CD4-positive, alpha-beta T cell treated with Interleukin-17A for 1 hour (primary cell): ENCODE results near the gene RHCG.

Experiments
- DNase-seq: peaks from one replicate; pipeline ENCODE4 v3.0.0-alpha.2; 2020

RHCG gene

DNA sequence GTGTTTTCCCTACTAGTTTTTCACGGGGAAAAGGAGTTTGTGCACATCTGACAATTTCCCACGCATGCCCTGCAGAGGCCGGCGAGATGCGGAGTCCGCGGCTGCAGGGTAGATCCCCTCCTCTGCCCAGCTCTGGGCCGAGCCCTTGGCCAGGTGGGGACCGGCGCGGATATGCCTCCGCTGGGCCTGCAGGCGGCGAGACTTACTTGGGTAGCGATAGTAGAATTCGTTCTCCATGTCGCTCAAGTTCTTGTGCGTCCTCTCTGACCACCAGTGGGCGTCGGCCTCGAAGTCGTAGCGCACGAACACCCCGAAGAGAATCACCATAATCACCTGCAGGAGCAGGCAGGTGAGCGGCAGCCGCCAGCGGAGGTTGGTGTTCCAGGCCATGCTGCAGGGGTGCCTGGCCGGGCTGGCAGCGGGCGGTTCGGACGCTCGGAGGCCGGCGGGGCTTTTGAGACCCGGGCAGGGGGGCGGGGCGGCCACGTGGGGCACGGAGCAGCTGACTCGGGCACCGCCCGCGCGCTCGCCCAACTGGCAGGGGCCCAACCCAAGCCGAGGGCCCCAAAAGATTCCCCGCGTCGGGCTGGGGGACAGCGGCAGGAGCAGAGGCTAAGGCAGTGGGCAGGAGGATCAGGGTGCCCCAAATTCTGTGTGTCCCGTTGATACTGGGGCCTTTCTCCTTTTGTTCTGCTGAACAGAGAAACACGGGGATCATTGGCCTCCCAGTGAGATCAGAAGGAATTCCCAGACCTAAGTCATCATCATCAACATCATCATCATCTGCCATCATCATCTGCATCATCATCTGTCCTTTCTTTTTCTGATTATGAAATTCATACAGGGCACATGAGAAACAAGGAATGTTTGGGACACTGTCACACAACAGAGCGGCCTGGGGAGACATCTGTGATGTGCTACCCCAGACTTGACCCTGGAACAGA is at the start of gene RHCG:
Gene RHCG (minus strand): TSS at position 429 of the 944 bp plus-strand sequence. CDS start 39 bp downstream, at position 390.
- DNase-seq, result no peak

DNA sequence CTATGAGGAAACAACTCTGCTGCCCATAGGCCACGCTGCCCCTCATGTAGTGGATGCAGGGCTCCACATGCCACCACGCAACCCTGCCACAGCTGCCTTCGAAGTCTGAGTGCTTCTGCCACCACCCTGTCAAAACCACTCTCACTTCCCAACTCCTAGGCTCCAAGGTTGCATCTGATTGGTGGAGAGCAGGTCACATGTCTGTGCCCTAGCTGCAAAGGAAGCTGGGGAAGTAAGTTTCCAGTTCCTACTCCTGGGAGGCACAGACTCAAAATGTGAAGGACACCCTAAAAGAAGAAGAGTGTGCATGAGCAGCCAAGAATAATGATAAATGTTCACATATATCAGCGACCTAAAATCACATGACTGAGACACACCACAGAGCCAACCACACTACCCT is 47.0 kb upstream of the RHCG start:
- DNase-seq, result no peak

DNA sequence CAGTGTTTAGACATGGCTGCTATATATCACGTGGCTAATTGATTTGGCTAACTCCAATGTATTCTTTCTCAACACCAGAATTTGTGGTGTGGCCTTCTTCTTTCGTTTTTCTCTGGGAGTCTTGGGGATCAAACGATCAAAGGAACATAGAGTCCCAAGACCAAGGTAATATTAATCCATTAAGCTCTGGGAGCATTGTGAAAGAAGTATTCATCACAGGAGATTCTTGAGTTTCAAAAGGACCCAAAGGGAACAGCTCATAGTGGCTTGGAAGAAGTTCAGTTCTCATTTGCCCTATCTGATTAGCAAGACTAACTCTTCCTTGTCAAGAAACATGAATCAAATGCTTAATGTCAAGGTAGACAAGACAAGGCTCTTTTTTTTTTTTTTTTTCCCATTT is 46.0 kb upstream of the RHCG start:
- no peak for DNase-seq

DNA sequence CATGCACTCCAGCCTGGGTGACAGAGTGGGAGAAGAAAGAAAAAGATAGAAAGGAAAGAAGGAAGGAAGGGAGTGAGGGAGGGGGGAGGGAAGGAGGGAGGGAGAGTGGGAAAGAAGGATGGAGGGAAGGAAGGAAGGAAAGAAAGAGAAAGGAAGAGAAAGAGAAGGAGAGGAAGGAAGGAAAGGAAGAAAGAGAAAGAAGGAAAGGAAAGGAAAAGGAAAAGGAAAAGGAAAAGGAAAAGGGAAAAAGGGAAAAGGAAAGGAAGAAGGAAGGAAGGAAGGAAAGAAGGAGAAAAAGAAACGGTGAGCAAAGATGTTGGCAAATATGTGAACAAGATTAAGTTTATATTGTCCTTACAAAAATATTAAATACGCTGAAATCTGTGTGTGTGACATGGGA is 42.6 kb upstream of the RHCG start:
- no peak for DNase-seq

DNA sequence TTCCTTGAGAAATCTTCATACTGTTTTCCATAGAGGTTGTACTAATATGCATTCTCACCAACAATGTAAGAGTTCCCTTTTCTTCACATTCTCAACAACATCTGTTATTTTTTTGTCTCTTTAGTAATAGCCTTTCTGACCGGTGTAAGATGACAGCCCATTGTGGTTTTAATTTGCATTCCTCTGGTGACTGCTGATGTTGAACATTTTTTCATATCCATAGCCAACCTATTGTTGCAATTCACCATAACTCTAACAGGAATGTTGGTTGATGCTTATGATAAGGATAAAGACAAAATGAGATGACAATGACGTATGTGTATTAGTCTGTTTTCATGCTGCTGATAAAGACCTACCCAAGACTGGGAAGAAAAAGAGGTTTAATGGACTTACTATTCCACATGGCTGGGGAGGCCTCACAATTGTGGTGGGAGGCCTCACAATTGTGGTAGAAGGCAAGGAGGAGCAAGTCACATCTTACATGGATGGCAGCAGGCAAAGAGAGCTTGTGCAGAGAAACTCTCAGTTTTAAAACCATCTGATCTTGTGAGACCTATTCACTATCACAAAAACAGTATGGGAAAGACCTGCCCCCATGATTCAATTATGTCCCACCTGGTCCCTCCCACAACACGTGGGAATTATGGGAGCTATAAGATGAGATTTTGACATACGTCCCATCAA is 37.6 kb upstream of the RHCG start:
- no peak for DNase-seq

DNA sequence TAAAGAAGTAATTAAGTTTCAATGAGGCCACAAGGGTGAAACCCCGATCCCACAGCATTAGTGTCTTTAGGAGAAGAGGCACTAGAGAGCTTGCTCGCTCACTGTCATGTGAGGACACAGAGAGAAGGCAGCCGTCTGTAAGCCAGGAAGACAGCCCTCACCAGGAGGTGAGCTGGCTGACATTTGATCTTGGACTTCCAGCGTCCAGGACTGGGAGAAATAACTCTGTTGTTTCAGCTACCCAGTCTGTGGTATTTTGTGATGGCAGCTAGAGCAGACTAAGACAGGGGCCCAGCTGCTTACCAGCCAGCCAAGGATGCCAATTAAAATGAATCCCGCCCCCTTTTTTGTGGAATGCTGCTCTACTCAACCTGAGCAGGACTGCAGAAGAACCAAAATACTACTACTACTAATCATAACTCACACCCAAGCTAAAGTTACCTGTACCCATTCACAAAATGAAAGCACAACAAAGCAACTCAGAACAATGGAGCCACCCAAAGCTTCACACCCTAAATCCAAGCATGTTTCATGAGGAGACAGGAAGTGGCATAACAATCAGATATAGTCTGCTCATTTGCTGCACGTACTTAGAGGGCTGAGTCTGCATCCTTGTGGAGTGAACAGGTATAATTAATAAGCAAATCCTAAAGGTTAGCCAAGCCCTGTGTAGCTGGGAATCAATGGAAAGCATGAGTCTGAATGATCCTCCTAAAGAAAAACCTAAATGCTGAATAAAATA is 35.6 kb upstream of the RHCG start:
- DNase-seq, result no peak

DNA sequence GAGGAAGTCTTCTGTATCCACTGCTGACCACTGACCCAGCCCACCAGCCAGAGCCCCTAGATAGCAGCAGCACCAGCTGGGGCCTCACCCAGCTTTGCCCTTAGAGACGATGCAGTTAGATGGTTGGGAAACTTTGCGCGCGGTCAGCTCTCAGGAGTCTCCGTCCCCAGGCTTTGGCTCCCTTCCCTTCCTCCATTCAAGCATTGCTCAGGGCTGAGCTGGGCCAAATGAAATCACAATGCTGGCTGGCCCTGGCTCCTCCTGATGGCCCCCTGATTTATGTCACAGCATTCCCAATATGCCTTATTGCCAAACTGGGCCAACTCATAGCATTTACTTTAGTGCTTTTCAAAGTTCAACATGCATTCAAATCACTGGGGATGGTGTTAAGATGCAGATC is 34.6 kb upstream of the RHCG start:
- DNase-seq, result no peak

DNA sequence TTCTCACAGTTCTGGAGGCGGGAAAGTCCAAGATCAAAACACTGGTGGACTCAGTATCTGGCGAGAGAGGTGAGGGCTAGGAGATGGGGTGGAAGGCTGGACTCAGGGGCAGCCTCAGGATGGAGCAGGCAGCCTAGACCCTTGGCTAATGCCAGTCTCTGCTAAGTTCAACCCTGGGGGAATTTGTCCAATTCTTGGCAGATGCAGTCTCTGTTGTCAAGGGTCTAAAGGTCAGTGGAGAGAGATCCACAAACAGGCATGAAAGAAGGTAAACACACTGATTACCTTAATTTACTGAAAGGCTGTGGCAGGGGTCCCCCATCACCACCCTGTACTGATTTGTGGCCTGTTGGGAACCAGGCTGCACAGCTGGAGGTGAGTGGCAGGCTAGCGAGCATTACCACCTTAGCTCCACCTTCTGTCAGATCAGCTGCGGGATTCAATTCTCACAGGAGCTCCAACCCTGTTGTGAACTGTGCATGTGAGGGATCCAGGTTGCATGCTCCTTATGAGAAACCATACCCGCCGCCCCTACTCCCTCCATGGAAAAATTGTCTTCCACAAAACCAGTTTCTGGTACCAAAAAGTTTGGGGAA is 32.5 kb upstream of the RHCG start:
- no peak for DNase-seq

DNA sequence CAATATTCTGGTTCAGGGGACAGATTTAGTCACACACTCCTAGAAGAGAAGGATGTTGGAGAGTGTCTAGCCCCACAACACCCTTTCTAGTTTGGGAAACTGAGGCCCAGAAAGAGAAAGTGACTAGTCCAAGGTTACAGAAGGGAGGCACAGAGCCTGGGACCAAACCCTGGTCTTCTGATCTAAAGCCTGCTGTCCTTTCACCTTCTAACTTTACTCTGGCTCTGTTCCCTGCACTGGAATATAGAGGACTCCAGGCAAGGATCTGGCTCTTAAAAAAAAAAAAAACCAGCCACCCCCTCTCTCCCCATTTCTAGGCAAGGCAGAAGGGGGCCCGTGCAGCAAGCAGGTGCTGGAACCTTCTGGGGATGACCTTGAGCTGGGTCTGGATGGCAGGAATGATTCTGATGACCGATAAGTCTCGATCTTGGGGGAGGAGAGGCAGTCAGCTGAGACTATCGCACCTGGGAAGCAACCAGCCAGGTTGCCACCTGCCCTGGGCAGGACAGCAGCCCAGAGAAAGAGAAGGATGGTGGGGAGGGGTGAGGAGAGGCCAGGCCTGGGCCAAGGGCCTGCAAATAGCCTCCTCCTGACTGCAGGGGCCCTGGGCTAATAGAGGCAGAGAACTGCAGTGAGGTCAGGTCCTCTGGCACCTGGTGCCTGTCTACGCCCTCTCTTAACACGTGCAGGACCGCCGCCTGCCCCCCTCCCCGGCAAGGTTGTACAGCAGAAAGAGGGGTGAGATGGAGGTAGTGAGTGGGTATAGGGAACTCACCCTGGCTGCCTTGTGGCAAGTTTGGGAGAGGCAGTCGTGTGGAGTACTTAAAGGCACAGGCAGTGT is 30.4 kb upstream of the RHCG start:
- no peak for DNase-seq

DNA sequence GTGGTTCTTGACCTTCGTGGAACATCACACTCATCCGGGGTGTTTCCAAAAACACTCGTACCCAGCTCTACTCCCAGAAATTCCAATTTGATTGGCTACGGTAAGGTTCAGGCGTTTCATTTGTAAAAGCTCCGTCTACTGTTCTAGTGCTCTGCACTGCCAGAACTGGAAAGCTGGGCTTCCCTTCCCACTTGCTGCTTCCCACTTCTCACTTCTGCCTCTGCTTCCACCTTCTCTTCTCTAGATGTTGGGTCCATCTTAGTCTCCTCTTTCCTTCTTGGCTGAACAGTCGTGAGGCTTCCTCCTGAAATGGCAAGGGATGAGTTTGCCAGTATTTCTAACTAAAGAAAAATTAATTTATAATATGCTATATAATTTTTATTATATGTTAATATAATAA is 29.8 kb upstream of the RHCG start:
- DNase-seq, result no peak

DNA sequence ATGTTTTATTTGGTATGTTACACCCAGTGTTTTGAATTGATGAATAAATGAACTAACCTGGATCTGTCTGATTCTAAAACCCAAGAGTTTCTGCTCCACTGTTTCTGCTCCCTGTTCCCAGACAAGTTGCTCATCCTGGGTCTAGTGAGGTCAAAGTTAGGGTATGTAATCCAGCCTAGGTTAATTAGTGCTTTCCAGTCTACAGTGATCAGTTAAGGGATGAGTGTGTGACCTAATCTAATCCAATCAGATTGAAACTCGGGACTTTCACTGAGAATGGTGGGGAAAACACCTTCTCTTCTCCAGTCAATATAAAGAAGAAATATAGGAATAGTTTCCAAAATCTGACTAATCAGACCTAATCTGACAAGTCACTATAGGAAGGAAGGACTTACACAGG is 27.8 kb upstream of the RHCG start:
- DNase-seq, result no peak

DNA sequence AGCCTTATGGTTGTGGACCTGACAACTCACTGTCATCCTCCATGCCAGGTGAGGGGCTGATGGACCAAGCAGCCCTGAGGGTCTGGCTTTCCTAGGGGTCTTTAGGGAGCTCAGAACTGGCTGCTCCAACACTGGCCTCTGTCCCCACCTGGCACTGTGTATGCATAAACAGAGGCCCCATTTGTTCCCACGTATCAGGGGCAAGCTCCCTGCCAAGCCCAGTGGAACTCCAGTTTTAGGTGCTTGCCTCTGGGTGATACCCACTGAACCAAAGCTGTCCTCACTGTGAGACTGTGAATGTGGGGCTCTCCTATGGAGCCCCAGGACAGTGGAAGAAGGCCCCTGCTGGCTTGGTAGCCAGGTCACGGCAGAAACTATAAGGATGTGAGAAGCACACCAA is 26.7 kb upstream of the RHCG start:
- DNase-seq, result no peak

DNA sequence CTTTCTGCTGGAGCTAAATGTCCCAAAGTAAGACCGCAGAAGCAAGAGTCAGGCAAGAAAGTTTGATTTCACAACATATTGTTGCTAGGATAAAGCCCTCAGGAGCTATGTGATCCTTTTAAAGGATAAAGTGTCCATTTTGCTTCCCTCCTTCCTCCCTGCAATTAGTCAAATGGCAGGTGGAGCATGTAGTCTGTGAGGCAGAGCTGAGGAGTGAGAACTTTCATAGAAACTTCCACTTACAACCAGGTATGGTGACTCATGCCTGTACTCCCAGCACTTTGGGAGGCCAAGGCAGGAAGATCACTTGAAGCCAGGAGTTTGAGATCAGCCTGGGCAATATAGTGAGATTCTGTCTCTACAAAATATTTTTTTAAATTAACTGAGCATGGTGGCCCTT is 25.2 kb upstream of the RHCG start:
- DNase-seq, result no peak

DNA sequence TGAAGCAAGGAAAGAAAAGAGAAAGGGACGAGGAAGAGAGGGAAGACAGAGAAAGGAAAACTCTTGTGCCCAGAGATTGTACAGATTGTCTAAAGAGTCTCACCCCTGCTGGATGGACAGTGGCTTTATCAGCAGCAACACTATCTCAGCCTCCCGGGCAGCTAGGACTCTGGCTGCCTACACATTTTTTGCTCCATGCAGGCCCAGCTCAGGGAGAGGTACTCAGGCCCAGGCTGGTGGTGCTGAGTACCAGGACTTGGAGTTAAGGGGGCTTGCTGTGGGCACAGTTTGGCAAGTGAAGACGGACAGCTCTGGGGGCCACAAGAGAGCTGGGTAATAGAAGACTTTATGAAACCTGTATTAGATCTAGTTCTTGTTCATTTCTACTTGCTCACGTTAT is 19.1 kb upstream of the RHCG start:
- no peak for DNase-seq

DNA sequence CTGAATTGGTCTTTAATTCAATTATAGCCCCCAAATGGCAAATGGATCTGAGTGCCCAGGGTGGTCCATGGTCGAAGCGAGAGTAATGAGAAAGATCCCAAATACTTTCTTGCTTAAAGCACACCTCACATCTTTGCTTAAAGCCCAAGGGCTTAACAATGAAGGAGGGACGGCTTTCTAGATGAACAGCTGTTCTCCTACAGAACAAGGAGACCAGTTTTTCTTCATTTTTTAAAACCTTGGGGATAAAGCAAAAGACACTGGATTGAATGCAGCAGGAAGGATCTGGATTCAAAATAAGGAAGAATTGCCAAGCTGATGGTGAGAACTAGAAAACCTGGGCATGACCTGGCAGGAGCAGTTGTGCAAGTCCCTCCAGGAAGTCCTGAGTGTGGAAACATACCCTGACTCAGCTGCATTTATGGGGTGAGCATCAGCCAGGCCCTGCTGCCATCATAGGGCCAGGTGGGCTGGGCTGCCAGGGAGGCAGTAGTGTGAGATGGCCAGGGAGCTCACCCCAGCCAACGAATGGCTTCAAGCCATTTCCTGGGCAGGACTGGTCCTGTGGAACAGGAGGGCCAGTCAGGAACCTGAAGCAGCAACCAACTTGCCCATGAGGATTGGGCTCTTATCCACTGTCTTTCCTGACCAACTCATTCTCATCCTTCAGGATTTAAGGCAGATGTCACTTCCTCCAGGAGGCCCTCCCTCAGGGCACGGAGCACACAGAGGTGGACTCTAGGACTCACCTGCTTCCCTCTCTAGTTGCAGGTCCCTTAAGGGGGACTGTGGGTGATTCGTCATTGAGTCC is 18.4 kb upstream of the RHCG start:
- DNase-seq, result no peak

DNA sequence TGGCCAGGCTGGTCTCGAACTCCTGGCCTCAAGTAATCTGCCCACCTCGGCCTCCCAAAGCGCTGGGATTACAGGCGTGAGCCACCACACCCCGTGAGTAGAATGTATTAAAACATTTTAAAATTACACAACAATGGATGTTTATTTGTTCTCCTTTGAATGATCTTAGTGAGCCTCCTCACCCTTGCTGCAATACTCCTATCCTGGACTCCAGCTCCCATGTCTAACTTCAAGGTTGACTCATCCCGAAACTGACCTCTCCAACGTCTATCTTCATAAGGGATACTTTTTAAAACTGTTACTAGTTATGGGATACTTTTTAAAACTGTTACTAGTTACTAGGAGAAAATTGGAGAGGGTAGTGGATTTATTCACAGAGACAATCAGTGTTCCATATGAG is 17.8 kb upstream of the RHCG start:
- DNase-seq, result no peak

DNA sequence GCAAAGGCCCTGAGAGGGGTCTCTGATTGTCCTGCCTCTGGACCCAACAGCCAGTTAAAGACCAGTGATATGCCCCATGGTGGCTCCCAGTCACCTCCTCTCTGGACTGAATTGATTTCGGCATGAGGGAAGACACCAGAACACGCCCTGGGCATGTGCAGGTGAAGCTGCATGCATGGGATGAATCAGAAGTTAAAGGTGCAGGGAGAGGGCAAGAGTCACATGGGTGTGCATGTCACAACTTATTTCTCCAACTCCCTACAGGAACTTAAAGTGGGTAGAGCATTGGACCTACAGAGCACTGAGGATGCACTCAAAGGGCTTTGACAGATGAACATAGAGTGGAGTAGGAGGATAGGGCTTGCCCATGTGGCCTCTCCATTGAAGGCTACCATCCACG is 16.9 kb upstream of the RHCG start:
- no peak for DNase-seq

DNA sequence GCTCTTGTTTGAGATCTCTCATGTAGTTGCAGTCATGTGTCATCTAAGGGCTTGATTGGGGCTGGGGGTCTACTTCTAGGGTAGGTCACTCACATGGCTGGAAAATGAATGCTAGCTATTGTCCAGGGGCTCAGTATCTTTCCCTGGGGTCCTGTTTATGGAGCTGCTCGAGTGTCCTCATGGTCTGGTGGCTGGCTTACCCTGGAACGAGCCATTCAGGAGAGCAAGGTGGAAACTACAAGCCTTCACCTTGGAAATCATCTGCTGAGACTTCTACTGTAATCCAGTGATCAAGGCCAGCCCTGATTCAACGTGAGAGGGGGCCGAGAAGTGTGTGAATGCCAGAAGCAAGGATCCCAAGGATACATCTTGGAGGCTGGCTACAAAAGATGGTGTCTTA is 16.2 kb upstream of the RHCG start:
- DNase-seq, result no peak

DNA sequence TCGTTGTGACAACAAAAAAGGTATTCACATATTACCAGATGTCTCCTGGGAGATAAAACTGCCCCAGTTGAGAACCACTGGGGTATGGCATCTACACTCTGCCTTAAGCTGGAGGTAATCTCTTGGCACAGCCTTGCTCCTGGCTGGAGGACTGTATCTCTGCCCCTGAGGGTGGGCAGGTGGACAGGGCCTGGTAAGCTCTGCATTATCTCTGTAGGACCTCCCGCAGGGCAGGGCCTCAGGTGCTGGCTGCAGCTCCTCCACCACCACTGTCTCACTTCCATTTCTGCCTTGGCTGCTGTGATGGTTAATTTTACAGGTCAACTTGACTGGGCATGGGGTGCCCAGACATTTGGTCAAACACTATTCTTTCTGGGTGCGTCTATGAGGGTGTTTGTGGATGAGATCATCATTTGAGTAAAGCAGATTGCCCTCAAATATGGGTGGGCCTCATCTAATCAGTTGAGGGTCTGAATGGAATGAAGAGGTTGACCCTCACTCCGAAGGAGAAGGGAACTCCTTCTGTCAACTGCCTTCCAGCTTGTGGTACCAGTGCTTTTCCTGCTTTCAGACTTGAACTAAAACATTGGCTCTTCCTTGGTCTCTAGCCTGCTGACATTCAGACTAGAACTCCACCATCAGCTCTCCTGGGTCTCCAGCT is 9.8 kb upstream of the RHCG start:
- no peak for DNase-seq

DNA sequence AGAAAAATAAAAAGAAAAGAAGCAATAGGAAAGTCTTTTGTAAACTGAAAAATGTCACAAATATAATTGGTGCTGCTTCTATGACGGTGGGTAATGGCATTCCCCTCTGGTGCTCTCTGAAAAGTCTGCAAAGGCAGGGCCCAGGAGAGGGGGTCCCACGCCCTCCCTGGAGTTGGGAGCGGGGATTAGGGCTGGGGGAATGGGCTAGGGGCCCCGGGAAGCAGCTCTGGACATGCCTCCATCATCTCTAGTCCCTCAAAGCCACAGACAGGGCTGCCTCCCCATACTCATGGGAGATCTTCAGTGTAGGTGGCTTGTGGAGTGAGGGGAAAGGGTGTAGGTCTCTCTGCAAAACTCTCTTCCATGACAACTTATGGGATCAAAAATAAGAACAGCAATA is 7.8 kb upstream of the RHCG start:
- no peak for DNase-seq
